KG1 (cell line): ENCODE data around the gene ARL6IP5.

ENCODE experiments used
- DNase-seq: peaks from one replicate; lab custom pipeline; 2025; lab: John Stamatoyannopoulos, UW

The ARL6IP5 gene

GRCh38 chr3:69084326-69085167, at the start of gene ARL6IP5:
Gene ARL6IP5, plus strand, starts transcription at chr3:69084937. Its CDS starts 111 bp downstream, at chr3:69085048.
- DNase-seq = peak; percentile 89

DNA sequence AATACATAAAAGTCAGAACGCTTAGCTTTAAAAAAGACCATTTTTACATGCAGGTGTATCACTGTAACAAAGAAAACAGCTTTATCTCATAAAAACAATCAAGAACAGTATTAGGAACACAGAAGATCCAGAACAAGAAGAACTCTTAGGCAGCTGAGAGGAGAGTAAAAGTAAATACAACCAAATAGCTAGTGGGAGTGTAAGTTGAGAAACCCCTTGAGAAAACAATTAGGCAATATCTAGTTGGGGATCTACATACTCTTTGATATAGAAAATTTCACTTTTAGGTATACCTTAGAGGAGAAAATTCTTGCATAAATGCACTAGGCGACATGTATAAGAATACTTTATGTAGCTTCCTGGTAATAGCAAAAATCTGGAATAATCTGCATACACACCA, 40.1 kb upstream of the ARL6IP5 start:
- no peak for DNase-seq

GRCh38 chr3:69048990-69049389, 35.7 kb upstream of the ARL6IP5 start:
- DNase-seq = no peak

- DNase-seq = no peak
Observed at GRCh38 chr3:69051756-69052471, 32.8 kb upstream of the ARL6IP5 start, which contains the start of gene TMF1. Gene TMF1, minus strand, starts transcription at chr3:69052333. Its CDS starts 247 bp downstream, at chr3:69052086.

GRCh38 chr3:69052472-69052898, 32.3 kb upstream of the ARL6IP5 start:
- DNase-seq = no peak

GRCh38 chr3:69058180-69058946, 26.4 kb upstream of the ARL6IP5 start:
- no peak for DNase-seq

DNA sequence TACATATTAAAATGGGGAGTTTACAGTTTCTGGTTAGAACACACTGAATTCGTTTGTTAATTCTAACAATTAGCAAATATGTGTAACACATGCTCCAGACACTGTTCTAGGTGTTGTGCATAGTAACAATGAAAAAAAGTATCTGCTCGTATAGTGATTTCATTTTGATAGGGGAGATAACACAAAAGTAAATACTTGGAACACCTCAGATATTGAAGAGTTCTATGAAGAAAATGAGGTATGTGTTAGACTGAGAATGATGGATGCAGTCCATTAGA, 25.9 kb upstream of the ARL6IP5 start:
- DNase-seq = no peak

GRCh38 chr3:69059688-69060087, 25.0 kb upstream of the ARL6IP5 start:
- no peak for DNase-seq

DNA sequence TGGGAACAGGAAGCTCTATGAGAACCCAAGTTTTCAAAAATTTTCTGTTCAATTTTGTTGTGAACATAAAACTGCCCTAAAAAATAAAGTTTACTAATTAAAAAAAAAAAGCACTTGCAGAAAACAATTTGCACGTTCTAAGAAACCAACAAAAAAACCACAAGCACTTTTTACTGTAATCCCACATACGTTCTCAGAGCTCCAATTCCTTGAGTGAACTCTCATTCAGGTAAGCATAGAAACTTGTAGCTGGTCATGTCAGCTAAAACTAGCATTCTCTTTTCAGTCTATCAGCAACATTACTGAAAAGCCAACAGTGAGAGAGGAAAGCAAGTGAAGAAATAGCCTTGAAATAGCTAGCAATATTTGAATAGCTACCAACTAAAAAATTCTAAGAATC, 21.1 kb upstream of the ARL6IP5 start:
- DNase-seq = no peak

DNA sequence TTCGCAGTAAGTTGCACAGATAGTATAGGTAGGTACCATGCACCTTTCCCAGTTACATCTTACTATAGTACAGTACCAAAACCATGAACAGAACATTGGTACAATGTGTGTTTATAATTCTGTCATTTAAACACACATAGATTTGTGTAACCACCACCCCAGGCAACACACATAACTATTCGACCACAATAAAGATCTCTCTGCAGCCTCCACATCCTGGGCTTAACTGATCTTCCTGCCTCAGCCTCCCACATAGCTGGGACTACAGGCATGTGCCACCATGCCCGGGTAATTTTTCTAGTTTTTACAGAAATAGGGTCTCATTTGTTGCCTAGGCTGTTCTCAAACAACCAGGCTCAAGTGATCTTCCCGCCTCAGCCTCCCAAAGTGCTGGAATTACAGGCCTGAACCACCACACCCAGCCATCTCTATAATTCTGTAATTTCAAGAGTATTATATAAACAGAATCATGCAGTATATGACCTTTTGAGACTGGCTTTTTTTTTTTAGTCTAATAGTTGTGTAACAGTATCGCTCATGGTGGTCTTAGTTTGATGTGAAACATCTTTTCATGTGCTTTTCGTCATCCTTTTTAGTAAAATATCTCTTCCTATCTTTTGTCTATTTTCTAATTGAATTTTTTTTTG, 19.3 kb upstream of the ARL6IP5 start:
- DNase-seq = no peak

DNA sequence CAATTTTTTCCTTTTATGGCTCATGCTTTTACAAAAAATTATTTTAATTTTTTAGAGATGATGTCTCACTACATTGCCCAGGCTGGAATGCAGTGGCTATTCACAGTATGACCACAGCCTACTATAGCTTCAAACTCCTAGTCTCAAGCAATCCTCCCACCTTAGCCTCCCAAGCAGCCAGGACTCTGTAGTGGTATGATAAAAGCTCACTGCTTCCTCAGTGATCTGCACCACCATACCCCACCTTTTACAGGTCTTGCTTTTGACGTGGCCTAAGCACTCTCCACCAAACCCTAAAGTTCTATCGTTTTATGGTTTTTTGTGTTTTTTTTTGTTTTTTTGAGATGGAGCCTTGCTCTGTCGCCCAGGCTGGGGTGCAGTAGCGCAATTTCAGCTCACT, 18.6 kb upstream of the ARL6IP5 start:
- DNase-seq = no peak

DNA sequence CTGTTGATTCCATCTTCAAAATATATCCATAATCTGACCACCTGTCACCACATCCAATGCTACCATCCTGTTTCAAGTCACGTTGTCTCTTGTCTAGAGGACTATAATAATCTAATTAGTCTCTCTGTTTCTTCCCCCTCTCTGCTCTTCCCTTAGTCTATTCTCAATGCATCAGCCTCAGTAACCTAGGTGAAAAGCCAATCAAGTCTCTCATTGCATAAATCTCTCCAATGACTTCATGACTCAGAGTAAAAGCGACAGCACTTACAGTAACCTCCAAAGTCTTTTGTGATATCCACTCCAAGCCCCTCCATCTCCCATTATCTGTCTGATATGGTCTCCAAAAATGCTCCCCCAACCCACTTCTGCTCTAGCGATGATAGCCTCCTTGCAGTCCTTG, 11.8 kb upstream of the ARL6IP5 start:
- DNase-seq = no peak

GRCh38 chr3:69079269-69080159, 5.2 kb upstream of the ARL6IP5 start:
- DNase-seq = no peak

DNA sequence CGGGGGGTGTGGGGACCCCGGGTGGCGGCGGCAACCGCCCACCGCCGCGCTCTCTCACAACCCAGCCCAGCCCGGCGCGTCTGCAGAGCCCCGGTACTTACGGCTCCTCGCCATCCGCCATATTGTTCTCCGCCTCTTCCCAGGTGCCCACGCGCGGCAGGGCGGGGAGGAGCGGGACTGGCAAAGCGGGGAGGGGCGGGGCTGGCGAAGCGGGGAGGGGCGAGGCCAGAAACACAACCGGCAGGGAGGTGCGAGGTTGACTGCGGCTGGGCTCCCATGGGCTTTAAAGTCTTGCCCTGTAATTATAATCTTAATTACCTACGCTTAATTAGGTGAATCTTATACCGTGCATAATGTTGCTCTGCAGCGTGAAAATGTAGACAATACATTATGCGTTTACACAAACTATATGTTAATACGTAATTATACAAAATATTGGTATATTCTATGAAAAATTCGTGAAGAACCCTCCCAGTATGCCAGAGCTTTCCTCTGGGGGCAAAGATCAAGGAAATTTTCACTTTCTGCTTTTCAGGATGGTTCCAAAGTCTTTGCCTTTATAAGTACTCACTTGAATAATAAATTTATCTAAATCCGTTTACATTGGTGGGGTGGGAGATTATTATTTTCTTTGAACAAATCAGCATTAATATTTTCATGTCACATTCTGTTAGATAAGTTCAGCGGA, 4.4 kb upstream of the ARL6IP5 start, which contains the start of gene UBA3:
Gene UBA3, minus strand, starts transcription at position 133 of the 688 bp plus-strand sequence. Its CDS starts 12 bp downstream, at position 121.
- peak; percentile 27 for DNase-seq

DNA sequence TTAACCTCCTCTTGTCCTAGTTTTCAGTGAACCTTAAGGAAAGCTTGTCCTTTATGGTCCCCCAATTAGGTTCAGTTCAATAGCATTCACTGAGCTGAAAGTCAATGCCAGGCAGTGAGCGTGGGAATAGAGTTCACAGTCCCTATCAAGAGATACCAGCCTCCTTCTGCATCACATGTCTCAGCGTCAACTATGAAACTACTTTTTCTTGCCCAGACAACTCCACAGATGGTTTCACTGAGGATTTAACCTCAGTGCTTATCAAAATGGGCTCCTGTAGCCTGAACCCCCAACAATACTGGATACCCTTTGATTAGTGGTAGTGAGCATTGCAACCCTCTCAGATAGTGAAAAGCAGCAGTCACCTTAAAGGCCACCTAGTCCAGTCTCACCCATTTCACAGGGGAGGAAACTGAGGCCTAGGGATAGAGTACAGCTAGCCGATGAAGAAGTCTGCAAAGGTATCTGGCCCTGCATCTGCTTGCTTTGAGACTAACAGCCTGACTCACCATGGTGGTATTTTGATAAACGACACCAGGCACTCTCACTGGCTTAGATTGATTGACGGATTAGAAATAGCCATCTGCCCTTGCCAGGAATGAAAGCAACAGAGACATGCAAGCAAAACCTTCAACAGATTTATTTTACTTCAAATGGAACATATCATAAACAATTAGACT, 3.0 kb upstream of the ARL6IP5 start:
- no peak for DNase-seq

- no peak for DNase-seq
Observed at GRCh38 chr3:69082361-69082760, 2.4 kb upstream of the ARL6IP5 start.

DNA sequence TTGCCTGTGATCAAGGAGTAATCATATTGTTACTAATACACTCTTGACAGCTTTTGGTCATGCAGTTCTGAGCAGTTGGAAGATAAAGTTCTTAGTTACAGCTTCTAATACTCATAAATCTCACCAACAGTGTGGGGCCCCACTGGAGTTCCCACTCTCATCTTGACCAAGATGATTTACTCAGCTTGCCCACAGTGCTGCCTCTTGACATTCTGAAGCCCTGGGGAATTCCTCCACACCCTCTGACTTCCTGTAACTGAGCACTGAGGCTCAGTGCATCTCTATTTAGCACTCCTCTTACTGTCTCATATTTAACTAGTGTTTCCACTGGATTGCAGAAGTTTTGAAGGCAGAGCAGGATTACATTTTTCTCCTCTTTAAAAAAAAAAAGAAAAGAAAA, 1.9 kb upstream of the ARL6IP5 start:
- DNase-seq = peak; percentile 66

DNA sequence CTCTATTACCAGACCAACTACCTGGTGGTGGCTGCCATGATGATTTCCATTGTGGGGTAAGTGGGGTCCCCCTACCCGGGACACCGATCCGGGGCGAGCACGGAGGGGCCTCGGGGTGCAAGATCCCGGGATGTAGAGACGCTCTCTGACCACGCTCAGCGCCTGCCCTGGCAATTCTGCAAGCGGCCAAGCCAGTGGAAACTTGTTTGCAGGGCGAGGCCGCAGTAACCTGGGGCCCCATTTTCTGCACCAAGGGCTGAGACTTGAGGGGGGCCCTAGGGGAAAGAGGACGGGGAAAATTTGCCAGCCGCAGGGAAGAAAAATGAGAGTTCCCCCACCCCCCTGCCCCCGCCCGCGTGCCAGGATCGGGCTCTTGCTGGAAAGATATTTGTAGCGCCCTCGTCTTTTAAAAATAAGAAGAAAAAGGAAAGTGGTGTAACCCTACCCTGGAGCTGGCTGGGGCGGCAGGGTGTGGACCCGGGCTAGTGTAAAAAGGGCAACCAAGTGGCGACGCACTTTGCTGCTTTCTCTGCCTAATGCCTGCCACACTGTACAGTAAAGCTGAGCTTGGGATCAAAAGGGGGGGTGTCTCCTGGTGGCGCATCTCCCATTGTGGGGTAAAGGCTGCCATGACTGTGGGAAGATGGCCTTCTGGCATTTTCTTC, 563 bp downstream of the ARL6IP5 start:
- DNase-seq = no peak
